HCT116 (cell line): ENCODE data around the gene ATP5F1E. TPM values are rescaled to one million over a fixed set of nuclear protein-coding genes. Genes with fewer than 3 reads are reported as not detected.

Source experiments
- ATAC-seq: fragments of 200-7000 bp; cut with Tn5 transposase; 2 replicates; pipeline ENCODE4 v1.9.1; 2020; ENCODE audit warnings: mild to moderate bottlenecking, moderate library complexity
- Bru-seq: library from RNA; stranded (reverse); fragments of 400-500 nt; gene quantifications from one replicate; lab custom pipeline; 2021; lab: Mats Ljungman, UMichigan
- BruChase-seq, 2 experiments: library from RNA; stranded (reverse); fragments of 400-500 nt; gene quantifications; one replicate each; lab custom pipeline; 2021; lab: Mats Ljungman, UMichigan
- BruUV-seq: library from RNA; stranded (reverse); fragments of 400-500 nt; replicated peaks from 2 replicates; lab custom pipeline; 2021; lab: Mats Ljungman, UMichigan
- CTCF ChIA-PET: fragments of 300-600 bp; sonication (Branson Sonifier 250); formaldehyde crosslinking; loops from one replicate; lab custom pipeline; 2021; ENCODE audit warnings: antibody characterized with exemption; lab: Charles Lee
- POLR2A ChIA-PET: fragments of 300-600, 350-600 bp; sonication (Branson Sonifier 250); formaldehyde crosslinking; loops from one replicate; lab custom pipeline; 2021; ENCODE audit warnings: antibody characterized with exemption; lab: Charles Lee
- RAD21 ChIA-PET, 2 experiments: fragments of 300-600 bp; sonication (Branson Sonifier 250); formaldehyde crosslinking; loops; one replicate each; lab custom pipeline; 2023; ENCODE audit warnings: low total read pairs in 2 of 2; ENCODE audit not compliant: uncharacterized antibody in 2 of 2, unreplicated experiment in 2 of 2, low non-redundant PET in 1 of 2; lab: Charles Lee
- DNase-seq: peaks from one replicate; pipeline ENCODE4 v3.0.0-alpha.2; 2010; ENCODE audit warnings: low read depth, low spot score
- H2AFZ ChIP-seq: fragments of 200-600 bp; shearing (Covaris generic), sonication (generic); 2 replicates; pipeline ENCODE4 v1.6.1; 2017; ENCODE audit warnings: low read depth, mixed run types, mixed read lengths, antibody characterized with exemption, low read length; ENCODE audit not compliant: poor library complexity, severe bottlenecking
- H3K27ac ChIP-seq: 2 replicates; pipeline ENCODE4 v1.5.1; 2012; ENCODE audit warnings: low read depth, low read length
- H3K27me3 ChIP-seq: fragments of 200-600 bp; sonication (generic); 2 replicates; pipeline ENCODE4 v1.6.1; 2016; ENCODE audit warnings: mixed run types, low read length, mixed read lengths; ENCODE audit not compliant: insufficient read depth
- H3K36me3 ChIP-seq, 2 experiments: fragments of 200-500 bp in 1 of 2; fragments of 200-600 bp in 1 of 2; sonication (Bioruptor generic) in 1 of 2; sonication (generic) in 1 of 2; 2 replicates each; pipeline versions ENCODE4 v1.5.1 to v1.6.1; 2014 to 2016; ENCODE audit warnings: low read length in 2 of 2, inconsistent platforms in 1 of 2, mixed read lengths in 1 of 2, mixed run types in 1 of 2; ENCODE audit not compliant: insufficient read depth in 2 of 2, control insufficient read depth in 1 of 2
- H3K4me1 ChIP-seq, 2 experiments: fragments of 200-600 bp in 1 of 2; sonication (generic) in 1 of 2; 2 replicates each; pipeline versions ENCODE4 v1.5.1 to v1.6.1; 2012 to 2017; ENCODE audit warnings: low read length in 2 of 2, inconsistent platforms in 1 of 2, mild to moderate bottlenecking in 1 of 2, mixed read lengths in 1 of 2, mixed run types in 1 of 2, moderate library complexity in 1 of 2; ENCODE audit not compliant: insufficient read depth in 2 of 2, control insufficient read depth in 1 of 2
- H3K4me2 ChIP-seq: fragments of 200-600 bp; sonication (generic); 2 replicates; pipeline ENCODE4 v1.6.1; 2017; ENCODE audit warnings: mixed run types, low read length, mixed read lengths
- H3K4me3 ChIP-seq, 2 experiments: fragments of 200-600 bp in 1 of 2; sonication (generic) in 1 of 2; replicated peaks in 1 of 2; 2 replicates each; pipeline ENCODE4 v1.5.1; 2011 to 2016; ENCODE audit warnings: low read length in 2 of 2, control low read depth in 1 of 2, low read depth in 1 of 2, mild to moderate bottlenecking in 1 of 2, mixed read lengths in 1 of 2, mixed run types in 1 of 2
- H3K79me2 ChIP-seq: fragments of 200-600 bp; sonication (generic); 2 replicates; pipeline ENCODE4 v1.6.1; 2017; ENCODE audit warnings: mild to moderate bottlenecking, mixed run types, low read length, moderate library complexity, mixed read lengths; ENCODE audit not compliant: insufficient read depth
- H3K9ac ChIP-seq: fragments of 200-600 bp; sonication (generic); 2 replicates; pipeline ENCODE4 v1.6.1; 2016; ENCODE audit warnings: low read length, mixed read lengths
- H3K9me2 ChIP-seq: fragments of 200-600 bp; sonication (generic), shearing (Covaris generic); 2 replicates; pipeline ENCODE4 v1.6.1; 2017; ENCODE audit warnings: mixed run types, mild to moderate bottlenecking, moderate library complexity; ENCODE audit not compliant: insufficient read depth
- H3K9me3 ChIP-seq, 2 experiments: fragments of 200-500 bp in 1 of 2; fragments of 200-600 bp in 1 of 2; sonication (Bioruptor generic) in 1 of 2; sonication (generic) in 1 of 2; 2 replicates each; pipeline ENCODE4 v1.6.1; 2014 to 2017; ENCODE audit warnings: low read length in 2 of 2, mixed read lengths in 2 of 2, inconsistent platforms in 1 of 2, low read depth in 1 of 2, mild to moderate bottlenecking in 1 of 2, mixed run types in 1 of 2, moderate library complexity in 1 of 2; ENCODE audit not compliant: control insufficient read depth in 1 of 2, insufficient read depth in 1 of 2
- H4K20me1 ChIP-seq: fragments of 200-600 bp; sonication (generic), shearing (Covaris generic); 2 replicates; pipeline ENCODE4 v1.6.1; 2017; ENCODE audit warnings: mixed run types, mild to moderate bottlenecking, moderate library complexity; ENCODE audit not compliant: insufficient read depth
- EGR1 ChIP-seq: IDR thresholded peaks from 2 replicates; pipeline ENCODE4 v1.6.1; 2012; ENCODE audit warnings: low read depth
- ELF1 ChIP-seq: IDR thresholded peaks from 2 replicates; pipeline ENCODE4 v1.6.1; 2012; ENCODE audit warnings: low read depth, borderline replicate concordance
- MAX ChIP-seq: IDR thresholded peaks from 2 replicates; pipeline ENCODE4 v1.6.1; 2012
- POLR2A ChIP-seq: IDR thresholded peaks from 2 replicates; pipeline ENCODE4 v1.7.0; 2011; ENCODE audit warnings: borderline replicate concordance; ENCODE audit not compliant: insufficient read depth, insufficient read length; ENCODE audit errors: extremely low read depth
- POLR2AphosphoS5 ChIP-seq: IDR thresholded peaks from 2 replicates; pipeline ENCODE4 v1.6.1; 2011; ENCODE audit warnings: mild to moderate bottlenecking, low read depth, low read length, moderate library complexity
- RAD21 ChIP-seq: IDR thresholded peaks from 2 replicates; pipeline ENCODE4 v1.6.1; 2012; ENCODE audit warnings: low read depth, mild to moderate bottlenecking
- REST ChIP-seq: IDR thresholded peaks from 2 replicates; pipeline ENCODE4 v1.6.1; 2012; ENCODE audit warnings: low read depth
- SIN3A ChIP-seq: IDR thresholded peaks from 2 replicates; pipeline ENCODE4 v1.6.1; 2012; ENCODE audit warnings: low read depth
- SP1 ChIP-seq: IDR thresholded peaks from 2 replicates; pipeline ENCODE4 v1.6.1; 2012; ENCODE audit warnings: low read depth
- SRF ChIP-seq: IDR thresholded peaks from 2 replicates; pipeline ENCODE4 v1.6.1; 2012; ENCODE audit warnings: low read depth
- YY1 ChIP-seq: IDR thresholded peaks from 2 replicates; pipeline ENCODE4 v1.6.1; 2011; ENCODE audit warnings: low read length, low read depth, moderate library complexity, mild to moderate bottlenecking; ENCODE audit not compliant: insufficient replicate concordance; ENCODE audit errors: extremely low read depth
- ZFX ChIP-seq: fragments of 450-650 bp; IDR thresholded peaks from 2 replicates; pipeline ENCODE4 v1.6.1; 2017
- intact Hi-C: fragments of 100-400 bp; cut with micrococcal nuclease; formaldehyde crosslinking; loops from 2 replicates; pipeline ENCODE4 v1.10.0; 2022
- long read RNA-seq: library from polyadenylated mRNA; unstranded; transcript quantifications from one replicate; pipeline ENCODE4 v2.0.0, GENCODE V29; 2021; ENCODE audit not compliant: unreplicated experiment
- polyA plus RNA-seq: library from polyadenylated mRNA; unstranded; fragments of >200 nt; gene quantifications from 2 replicates; pipeline ENCODE4 v1.2.1, GENCODE V29; 2012; ENCODE audit warnings: missing spikeins
- total RNA-seq: library from RNA; stranded (reverse); gene quantifications from one replicate; pipeline ENCODE4 v1.2.1, GENCODE V29; 2021; ENCODE audit not compliant: unreplicated experiment

The ATP5F1E gene
- 72.8 TPM for total RNA-seq
- 61.6 and 66.2 TPM in 2 replicates for polyA plus RNA-seq
- percentile 94 among the genes with signal in this experiment for Bru-seq, nascent RNA
- percentile 64 among the genes with signal in this experiment for BruChase-seq, experiment 1, labeled RNA remaining after a 6-hour chase
- BruChase-seq, experiment 2, labeled RNA remaining after a 2-hour chase, result percentile 61 among the genes with signal in this experiment
- long read RNA-seq, transcript ATP5F1E-201 (3 exons, 3,665 nt), result major isoform, 152 of 159 reads
- long read RNA-seq, partial matches to known transcripts, result 6 of 159 reads
- long read RNA-seq, other reads (novel, unspliced or antisense), result 1 of 159 reads

DNA sequence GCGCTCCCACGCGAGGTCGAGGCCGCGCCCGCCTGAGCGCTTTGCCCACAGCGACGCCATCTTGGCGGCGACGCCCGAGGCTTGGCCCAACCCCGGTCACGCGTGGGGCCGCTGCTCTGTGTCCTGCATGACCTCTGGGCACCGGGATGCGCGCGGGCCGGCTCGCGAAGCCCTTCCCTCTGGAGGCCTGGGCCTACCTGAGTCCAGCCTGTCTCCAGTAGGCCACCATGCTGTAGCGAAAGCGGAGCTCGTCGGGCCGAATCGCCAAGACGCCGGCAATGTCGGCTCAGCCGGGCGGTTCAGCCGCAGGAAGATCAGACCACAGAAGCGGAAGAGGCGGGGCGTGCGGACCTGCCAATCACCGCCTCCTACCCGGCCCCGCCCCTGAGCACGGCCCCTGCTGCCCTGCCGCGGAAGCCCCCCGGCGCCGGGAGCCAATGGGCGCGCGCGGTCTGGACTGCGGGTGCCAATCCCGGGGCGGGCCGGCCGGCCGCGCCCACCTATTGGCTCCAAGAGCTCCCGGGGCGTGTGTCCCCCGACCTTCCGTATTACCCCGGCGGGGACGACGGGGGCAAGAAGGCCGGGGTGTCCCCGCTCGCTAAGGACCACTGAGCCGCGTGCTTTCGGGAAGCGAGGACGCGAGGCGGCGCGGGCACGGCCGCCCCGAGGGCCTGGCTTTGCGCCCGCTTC lies at the start of gene ATP5F1E:
Gene ATP5F1E (minus strand): TSS at position 313 of the 690 bp plus-strand sequence. CDS start 84 bp downstream, at position 229.
- no peak within 1 kb of the TSS for H2AFZ ChIP-seq
- intact Hi-C loops, result loop anchor here (5.0 to 10.0 kb wide), 2 partner anchors 50 to 137 kb away; partner anchors contain the start of gene NELFCD
- no peaks in the 10 kb centered on the region for H3K9me2 ChIP-seq
- H3K9ac ChIP-seq, result peak within 1 kb of the TSS; percentile 86
- ChIA-PET POLR2A (interaction anchor here (0.9 to 1.9 kb wide), 7 partner anchors 8 to 162 kb away, joined by 3 to 13 read pairs (median 4); partner anchors contain the start of gene PRELID3B), CTCF (interaction anchor here (0.7 to 1.3 kb wide), 7 partner anchors 11 to 424 kb away, joined by 3 to 5 read pairs (median 3); partner anchors contain the start of gene TUBB1), RAD21 (no interaction called here)
- no peaks in the 10 kb centered on the region for H3K27me3 ChIP-seq
- peak within 1 kb of the TSS; percentile 86 for H3K4me3 ChIP-seq
- peaks cover 49 to 53% of the 10 kb centered on the region in 2 experiments for H3K36me3 ChIP-seq
- DNase-seq, result peak; percentile 72
- H3K9me3 ChIP-seq, result no peaks in the 10 kb centered on the region
- H3K27ac ChIP-seq, result peak within 1 kb of the TSS; percentile 78
- peak; percentile 97 for ATAC-seq
- H3K4me2 ChIP-seq, result peak within 1 kb of the TSS; percentile 81
- H4K20me1 ChIP-seq, result peaks cover 20% of the 10 kb centered on the region; the same call in 1 of the 2 replicates
- TF ChIP-seq POLR2AphosphoS5 (peak; percentile 86), POLR2A (peak; percentile 67), SIN3A (peak; percentile 77), EGR1 (peak; percentile 41; the same call in 1 of the 2 replicates), REST (no peak), RAD21 (no peak), SP1 (peak; percentile 85), MAX (peak; percentile 86), SRF (no peak), YY1 (peak; percentile 35), ZFX (peak; percentile 63), ELF1 (peak; percentile 43)
- H3K79me2 ChIP-seq, result peaks cover 70% of the 10 kb centered on the region
- no TSS peak for BruUV-seq
- peaks cover 10 to 25% of the 10 kb centered on the region in 2 experiments for H3K4me1 ChIP-seq
